Gastrocnemius medialis (tissue), 4 donors: Measurements from ENCODE around the gene TTLL12.

Experiments
- POLR2A ChIP-seq, 2 donors: fragments of 450-650 bp; IDR thresholded peaks; one replicate each; pipeline ENCODE4 v1.6.1; 2017; ENCODE audit warnings: antibody characterized with exemption in 2 of 2, mild to moderate bottlenecking in 2 of 2, moderate library complexity in 2 of 2
- TF ChIP-seq, protein P1 (sequence below), 5 experiments: fragments of 450-650 bp in 3 of 5; fragments of 200-600 bp in 2 of 5; sonication (generic) in 2 of 5; IDR thresholded peaks in 4 of 5; conservative IDR thresholded peaks in 1 of 5; 1 replicate in 4 of 5; 2 replicates in 1 of 5; pipeline ENCODE4 v1.5.1; 2016 to 2019; ENCODE audit warnings: antibody characterized with exemption in 5 of 5, mild to moderate bottlenecking in 3 of 5, moderate library complexity in 3 of 5

- TF ChIP-seq POLR2A (IDR thresholded peaks at IDR 0.05), result no peak
- TF ChIP-seq, protein P1, sequence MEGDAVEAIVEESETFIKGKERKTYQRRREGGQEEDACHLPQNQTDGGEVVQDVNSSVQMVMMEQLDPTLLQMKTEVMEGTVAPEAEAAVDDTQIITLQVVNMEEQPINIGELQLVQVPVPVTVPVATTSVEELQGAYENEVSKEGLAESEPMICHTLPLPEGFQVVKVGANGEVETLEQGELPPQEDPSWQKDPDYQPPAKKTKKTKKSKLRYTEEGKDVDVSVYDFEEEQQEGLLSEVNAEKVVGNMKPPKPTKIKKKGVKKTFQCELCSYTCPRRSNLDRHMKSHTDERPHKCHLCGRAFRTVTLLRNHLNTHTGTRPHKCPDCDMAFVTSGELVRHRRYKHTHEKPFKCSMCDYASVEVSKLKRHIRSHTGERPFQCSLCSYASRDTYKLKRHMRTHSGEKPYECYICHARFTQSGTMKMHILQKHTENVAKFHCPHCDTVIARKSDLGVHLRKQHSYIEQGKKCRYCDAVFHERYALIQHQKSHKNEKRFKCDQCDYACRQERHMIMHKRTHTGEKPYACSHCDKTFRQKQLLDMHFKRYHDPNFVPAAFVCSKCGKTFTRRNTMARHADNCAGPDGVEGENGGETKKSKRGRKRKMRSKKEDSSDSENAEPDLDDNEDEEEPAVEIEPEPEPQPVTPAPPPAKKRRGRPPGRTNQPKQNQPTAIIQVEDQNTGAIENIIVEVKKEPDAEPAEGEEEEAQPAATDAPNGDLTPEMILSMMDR (IDR thresholded peaks at IDR 0.05 in 4 of 5, conservative IDR thresholded peaks at IDR 0.05 in 1 of 5), result no peak
These were observed 4.9 kb upstream of the TTLL12 start for GRCh38 chr22:43191831-43192230.
